HG03439 (cell line): ENCODE data around the gene TBC1D22A.
"Not testable (repeated sequence)": the region's sequence is repeated elsewhere in the genome, so short reads cannot be mapped to it uniquely, and the experiment has no call there.

Experiments used
- ATAC-seq: cut with Tn5 transposase; IDR thresholded peaks from one replicate; pipeline ENCODE4 v1.9.1; 2021; ENCODE audit warnings: mild to moderate bottlenecking, moderate library complexity; ENCODE audit not compliant: unreplicated experiment

TBC1D22A gene

DNA sequence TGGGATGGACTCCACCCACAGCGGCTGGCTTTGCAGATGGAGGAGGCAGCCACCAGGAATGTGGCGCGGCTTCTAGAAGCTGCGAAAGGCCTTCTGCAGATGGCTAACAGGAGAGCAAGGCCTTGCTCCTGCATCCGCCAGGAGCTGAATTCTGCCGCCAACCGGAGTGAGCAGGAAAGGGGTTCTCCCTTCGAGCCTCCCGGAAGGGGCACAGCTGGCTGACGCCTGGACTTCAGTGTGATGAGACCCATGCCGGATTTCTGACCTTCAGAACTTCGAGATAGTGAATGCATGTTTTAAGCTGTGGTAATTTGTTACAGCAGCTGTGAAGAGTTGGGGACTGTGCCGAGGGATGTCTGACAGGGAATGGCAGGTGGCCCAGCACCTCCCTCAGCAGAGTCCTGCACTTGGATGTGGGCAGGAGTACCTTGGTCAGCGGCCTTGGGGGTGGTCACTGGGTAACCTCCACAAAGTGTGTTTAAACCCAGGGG, 7.7 kb downstream of the TBC1D22A start:
- ATAC-seq = no peak

GRCh38 chr22:46770726-46771125, 8.3 kb downstream of the TBC1D22A start:
- ATAC-seq = no peak

GRCh38 chr22:46773076-46773475, 10.6 kb downstream of the TBC1D22A start:
- ATAC-seq = no peak

- peak; percentile 31 for ATAC-seq
Measured at GRCh38 chr22:46774253-46774979, 12.0 kb downstream of the TBC1D22A start.

DNA sequence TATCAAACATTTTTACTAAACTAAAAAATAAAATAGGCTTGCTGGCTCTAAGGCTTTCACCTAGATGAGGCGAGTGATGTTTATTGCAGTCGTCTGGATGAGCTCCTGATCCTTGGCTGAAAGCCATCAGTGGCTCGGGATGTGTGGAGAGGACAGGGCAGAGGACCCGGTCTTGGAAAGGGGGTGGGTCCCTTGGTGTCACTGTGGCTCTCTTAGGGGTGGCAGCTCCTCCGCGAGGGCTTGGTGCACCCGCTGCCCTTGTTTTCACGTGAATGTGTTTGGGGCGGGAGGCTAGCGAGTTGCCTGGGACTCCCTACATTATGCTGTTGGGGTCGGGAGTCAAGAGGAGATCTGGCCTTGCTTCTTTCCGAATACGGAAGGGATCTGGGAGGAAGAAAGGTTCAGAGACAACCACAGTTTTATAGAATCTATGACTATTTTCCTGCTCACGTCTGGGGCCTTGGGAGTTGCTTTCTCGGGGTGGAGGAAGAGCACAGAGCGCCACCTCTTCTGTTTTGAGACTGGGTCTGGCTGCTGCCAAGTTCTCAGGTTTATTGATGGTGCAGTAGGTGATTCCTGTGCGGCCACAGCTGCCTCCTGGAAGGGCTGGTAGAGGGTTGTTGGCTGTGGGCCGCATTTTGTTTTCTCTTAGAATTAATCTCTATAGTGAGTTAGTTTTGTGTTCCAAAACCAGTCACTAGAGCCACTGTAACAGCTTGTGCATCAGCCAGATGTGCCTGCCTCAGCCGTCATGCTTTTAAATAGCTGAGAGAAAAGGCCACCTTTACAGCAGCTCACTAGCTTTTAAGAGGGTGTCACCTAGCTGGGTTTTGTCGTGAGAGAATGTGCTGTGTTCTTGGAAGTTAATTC, 12.8 kb downstream of the TBC1D22A start:
- ATAC-seq = no peak

GRCh38 chr22:46775850-46776826, 13.7 kb downstream of the TBC1D22A start:
- no peak for ATAC-seq

- ATAC-seq = no peak
Measured at GRCh38 chr22:46776876-46777608, 14.6 kb downstream of the TBC1D22A start.

DNA sequence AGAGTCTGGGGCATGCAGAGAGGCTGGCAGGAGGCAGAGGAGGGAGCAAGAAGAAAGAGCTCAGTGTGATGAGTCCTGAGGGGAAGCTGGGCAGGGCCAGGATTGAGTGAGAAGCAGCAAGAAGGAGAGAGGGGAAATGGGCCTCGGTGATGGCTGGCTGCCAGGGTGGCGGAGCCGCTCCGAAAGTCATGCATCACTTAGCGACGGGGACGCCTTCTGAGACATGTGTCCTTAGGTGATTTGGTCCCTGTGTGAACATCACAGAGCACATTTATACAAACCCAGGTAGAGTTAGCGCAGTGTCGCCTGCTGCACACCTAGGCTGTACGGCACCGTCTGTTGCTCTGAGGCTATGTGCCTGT, 15.1 kb downstream of the TBC1D22A start:
- ATAC-seq = no peak

GRCh38 chr22:46779023-46779422, 16.6 kb downstream of the TBC1D22A start:
- no peak for ATAC-seq

DNA sequence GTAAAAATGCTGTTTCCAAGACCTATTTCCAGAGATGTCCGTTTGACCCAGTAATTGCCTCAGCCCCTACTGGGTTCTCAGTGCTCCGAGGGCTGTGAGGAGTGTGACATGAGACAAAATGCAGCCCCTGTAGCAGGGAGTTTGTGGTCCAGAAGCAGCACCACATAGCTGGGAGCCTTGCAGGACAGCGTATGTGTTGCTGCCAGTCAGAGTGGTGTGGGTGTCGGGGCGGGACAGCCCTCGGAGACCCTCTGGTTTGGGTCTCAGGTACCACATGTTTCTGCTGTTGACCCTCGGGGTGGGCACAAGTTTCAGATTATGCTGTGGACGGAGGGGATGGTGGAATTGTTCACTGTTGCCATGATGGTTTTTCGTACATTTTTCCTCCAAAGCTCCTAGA, 17.2 kb downstream of the TBC1D22A start:
- no peak for ATAC-seq

DNA sequence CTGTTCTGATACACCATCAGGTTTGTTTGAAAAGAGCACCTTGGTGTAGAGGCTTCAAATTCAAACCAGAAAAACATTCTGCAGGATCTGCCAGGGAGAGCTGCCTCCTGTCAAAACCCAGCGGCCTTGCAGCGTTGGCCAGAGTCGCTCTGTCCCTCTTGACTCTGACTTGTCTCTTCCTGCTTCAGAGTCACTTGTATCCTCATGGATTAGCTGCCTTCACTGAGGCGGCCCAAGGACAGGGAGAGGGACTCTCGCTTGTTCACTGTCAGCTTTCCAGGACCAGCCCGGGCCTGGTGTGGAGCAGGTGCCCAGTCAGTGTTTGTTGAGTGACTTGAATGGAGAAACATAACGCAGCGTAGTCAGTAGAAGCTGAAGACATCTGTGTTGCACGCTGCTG, 18.0 kb downstream of the TBC1D22A start:
- no peak for ATAC-seq

DNA sequence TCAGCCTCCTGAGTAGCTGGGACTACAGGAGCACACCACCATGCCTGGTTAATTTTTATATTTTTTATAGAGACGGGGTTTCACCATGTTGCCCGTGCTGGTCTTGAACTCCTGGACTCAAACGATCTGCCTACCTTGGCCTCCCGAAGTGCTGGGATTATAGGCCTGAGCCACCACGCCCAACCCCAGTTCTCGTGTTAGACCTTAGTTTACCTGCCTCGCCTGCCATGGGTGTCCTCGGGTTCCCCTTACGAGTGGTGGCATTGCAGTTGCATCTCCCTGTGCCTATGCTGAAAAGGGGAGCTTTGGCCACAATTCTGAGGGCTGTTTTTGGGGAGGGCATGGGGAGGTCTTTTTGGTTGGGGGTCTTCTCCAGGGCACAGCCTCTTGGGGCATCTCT, 18.8 kb downstream of the TBC1D22A start:
- ATAC-seq = no peak

DNA sequence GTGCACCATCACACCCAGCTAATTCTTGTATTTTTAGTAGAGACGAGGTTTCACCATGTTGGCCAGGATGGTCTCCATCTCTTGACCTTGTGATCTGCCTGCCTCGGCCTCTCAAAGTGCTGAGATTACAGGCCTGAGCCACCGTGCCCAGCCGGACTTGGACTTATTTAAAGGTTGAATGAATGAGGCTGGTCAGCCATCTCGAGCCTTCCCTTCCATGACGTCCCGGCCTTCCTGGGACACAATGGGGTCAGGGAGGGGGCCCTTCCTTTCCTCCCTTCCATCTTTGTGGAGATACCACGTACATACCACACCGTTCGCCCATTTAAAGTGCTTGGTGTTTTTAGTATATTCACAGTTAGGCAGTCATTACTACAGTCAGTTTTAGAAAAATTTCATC, 19.8 kb downstream of the TBC1D22A start:
- not testable (repeated sequence) for ATAC-seq

GRCh38 chr22:46783721-46784120, 21.3 kb downstream of the TBC1D22A start:
- no peak for ATAC-seq

DNA sequence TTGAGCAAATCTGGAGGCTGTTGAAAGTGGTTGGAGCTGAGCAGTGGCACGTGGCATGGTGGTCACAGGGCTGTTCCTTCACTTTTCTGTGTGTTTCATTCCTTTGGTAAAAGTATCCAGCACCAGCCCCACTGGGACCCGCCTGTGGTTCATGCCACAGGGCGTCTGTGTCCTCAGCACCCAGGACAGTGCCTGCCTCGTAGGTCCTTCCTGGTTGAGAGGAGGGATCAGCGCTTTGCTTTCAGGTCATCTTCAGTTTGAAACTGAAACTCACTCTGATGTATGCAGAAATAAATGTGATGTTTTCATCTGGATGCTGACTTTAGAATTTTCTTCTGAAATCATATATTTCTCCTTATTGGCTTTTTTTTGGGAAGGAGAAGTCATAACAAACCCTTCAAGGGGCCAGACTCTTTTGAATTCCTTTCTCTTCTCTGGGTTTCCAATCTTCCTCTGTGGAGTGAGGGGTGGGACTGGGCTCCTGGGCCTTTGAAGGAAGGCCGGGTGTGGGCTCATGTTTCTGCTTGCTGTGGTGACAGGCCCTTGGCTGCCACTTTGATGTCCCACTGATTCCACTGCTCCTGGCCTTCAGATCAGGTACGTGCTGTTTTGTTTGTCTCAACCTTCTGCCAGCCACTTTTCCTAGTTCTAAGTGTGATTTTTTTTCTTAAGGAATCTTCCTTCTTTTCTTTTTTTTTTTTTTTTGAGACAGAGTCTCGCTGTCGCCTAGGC, 26.2 kb downstream of the TBC1D22A start:
- peak; percentile 63 for ATAC-seq

GRCh38 chr22:46789992-46790391, 27.5 kb downstream of the TBC1D22A start:
- ATAC-seq = no peak

DNA sequence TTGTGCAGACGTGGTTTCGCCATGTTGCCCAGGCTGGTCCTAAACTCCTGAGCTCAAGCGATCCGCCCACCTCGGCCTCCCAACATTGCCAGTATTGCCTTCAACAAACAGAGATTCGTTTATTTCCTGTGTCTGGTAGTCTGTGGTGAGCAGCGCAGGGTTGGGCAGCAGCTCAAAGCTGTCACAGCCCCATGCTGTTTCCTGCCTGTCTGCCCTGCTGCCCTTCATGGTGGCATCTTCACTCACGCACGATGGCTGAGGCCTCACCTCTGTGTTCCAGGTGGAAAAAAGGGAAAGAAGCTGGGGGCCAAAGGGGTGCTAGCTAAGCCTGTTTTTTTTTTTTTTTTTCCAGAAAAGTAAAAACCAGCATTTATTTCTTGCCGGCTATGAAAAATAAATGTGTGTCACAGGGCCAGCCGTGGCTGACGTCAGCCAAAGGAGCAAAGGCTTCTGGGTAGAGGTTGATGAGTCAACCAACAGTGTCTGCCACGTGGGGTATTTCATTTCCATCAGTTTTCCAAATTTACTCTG, 28.8 kb downstream of the TBC1D22A start:
- no peak for ATAC-seq

- ATAC-seq = no peak
Measured at GRCh38 chr22:46792061-46792796, 29.8 kb downstream of the TBC1D22A start.

DNA sequence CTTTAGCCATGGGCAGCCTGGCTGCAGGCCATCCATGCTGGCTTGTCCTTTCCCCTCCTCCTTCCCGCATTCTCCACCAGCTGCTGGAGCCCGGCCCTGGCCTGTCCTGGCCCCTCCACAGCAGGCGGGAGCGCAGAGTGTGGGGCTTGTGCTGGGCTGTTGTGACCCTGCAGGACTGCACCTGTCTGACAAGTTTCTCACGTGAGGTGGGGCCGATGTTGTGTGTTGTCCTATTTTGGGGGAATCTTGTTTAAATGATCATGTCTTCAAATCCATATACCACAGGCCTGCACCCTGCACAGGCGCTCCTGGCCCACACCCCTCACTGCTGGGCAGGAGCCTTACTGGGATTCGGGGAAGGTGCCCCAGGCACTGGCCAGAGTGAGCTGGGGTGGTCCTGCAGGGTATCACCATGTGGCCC, 30.4 kb downstream of the TBC1D22A start:
- no peak for ATAC-seq
